ENCODE data around the gene SERPINA1.
"Not testable (repeated sequence)": the region's sequence is repeated elsewhere in the genome, so short reads cannot be mapped to it uniquely, and the experiment has no call there.

Gene SERPINA1

DNA sequence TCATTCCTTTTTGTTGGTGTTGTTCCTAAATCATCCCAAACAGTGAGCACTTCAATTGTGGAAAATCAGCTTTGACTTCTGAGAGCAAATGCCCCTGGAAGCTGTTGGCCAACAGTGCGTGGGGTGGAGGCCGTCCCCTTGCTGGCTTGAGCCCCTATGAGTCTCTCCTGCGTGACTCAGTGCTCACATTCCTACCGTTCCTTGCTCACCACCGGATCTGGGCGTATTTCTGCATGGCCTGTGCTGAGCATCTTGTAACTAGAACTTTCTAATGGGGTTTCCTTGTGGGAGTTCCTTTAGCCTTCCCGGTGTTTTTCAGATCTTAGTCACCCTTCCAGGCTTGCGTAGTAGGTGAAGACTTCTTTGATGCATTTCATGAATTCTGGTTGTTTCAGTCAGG lies 14.7 kb downstream of the SERPINA1 start:
- peak; percentile 94 for DNase-seq
- Histone ChIP-seq H3K4me3 (ENCODE audit: low read depth, low read length) (no peak overlapping the region), H3K36me3 (replicated peaks) (no peaks in the 10 kb centered on the region), H3K27ac (peak overlapping the region; percentile 33), H3K27me3 (replicated peaks) (no peaks in the 10 kb centered on the region)
- TF ChIP-seq, protein P1, sequence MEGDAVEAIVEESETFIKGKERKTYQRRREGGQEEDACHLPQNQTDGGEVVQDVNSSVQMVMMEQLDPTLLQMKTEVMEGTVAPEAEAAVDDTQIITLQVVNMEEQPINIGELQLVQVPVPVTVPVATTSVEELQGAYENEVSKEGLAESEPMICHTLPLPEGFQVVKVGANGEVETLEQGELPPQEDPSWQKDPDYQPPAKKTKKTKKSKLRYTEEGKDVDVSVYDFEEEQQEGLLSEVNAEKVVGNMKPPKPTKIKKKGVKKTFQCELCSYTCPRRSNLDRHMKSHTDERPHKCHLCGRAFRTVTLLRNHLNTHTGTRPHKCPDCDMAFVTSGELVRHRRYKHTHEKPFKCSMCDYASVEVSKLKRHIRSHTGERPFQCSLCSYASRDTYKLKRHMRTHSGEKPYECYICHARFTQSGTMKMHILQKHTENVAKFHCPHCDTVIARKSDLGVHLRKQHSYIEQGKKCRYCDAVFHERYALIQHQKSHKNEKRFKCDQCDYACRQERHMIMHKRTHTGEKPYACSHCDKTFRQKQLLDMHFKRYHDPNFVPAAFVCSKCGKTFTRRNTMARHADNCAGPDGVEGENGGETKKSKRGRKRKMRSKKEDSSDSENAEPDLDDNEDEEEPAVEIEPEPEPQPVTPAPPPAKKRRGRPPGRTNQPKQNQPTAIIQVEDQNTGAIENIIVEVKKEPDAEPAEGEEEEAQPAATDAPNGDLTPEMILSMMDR (IDR thresholded peaks at IDR 0.05; ENCODE audit: low read depth, low read length, missing control alignments), result no peak
- in situ Hi-C loops (cut with HindIII; ENCODE audit: low pct_ligation_motif_present, low sequenced_read_pairs), result no loop called here

DNA sequence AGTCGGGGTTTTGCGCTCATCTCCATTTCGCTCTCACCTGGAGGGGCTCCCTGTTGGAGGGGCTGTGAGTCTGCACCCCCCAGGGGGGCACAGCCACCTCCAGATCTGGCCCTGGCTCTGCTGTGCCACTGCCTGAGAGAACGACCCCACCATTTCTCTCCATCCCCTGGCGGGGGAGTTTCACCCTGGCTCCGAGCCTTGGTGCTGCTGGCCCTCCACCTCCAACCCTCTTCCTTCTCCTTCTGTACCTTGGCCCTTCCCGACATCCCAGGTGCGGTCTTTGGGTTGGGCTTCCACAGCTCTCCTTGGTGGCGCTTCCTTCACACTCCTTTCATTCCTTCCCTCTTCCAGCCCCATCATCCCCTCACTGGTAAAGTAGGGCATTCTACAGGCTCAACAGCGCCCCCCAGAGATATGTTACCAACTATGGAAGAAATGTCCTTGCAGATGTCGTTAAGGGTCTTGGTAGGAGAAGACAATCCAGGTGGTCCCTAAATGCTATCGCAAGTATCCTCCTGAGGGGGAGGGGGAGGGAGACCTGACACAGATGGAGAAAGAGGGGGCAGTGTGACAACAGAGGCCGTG lies 16.3 kb downstream of the SERPINA1 start:
- TF ChIP-seq, protein P1 (IDR thresholded peaks at IDR 0.05; ENCODE audit: low read depth, low read length, missing control alignments), result peak; percentile 25
- in situ Hi-C loops (cut with HindIII; ENCODE audit: low pct_ligation_motif_present, low sequenced_read_pairs), result no loop called here
- H3K27ac ChIP-seq, result no peak overlapping the region
- no peaks in the 10 kb centered on the region for H3K27me3 ChIP-seq (replicated peaks)
- no peak for DNase-seq
- no peaks in the 10 kb centered on the region for H3K36me3 ChIP-seq (replicated peaks)
- H3K4me3 ChIP-seq (ENCODE audit: low read depth, low read length), result no peak overlapping the region

DNA sequence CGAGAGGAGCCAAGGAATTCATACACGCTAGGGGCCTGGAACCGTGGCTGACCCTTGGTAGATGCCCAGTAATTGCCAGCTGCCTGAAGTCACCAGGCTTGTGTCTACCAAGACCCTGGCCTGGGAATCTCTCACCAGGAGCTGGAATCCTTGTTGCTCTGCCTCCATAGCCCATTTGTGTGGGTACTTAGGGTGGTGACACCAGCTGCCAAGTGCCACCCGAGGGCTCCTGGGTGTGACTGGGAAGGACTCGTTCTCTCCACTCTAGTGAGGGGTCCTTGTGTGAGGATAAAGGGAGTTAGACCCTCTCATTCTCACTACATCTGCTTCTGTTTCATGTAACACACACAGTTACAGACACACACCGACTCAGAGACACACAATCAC lies 17.9 kb downstream of the SERPINA1 start:
- DNase-seq, result no peak
- in situ Hi-C loops (cut with HindIII; ENCODE audit: low pct_ligation_motif_present, low sequenced_read_pairs), result no loop called here
- TF ChIP-seq, protein P1 (IDR thresholded peaks at IDR 0.05; ENCODE audit: low read depth, low read length, missing control alignments), result no peak

DNA sequence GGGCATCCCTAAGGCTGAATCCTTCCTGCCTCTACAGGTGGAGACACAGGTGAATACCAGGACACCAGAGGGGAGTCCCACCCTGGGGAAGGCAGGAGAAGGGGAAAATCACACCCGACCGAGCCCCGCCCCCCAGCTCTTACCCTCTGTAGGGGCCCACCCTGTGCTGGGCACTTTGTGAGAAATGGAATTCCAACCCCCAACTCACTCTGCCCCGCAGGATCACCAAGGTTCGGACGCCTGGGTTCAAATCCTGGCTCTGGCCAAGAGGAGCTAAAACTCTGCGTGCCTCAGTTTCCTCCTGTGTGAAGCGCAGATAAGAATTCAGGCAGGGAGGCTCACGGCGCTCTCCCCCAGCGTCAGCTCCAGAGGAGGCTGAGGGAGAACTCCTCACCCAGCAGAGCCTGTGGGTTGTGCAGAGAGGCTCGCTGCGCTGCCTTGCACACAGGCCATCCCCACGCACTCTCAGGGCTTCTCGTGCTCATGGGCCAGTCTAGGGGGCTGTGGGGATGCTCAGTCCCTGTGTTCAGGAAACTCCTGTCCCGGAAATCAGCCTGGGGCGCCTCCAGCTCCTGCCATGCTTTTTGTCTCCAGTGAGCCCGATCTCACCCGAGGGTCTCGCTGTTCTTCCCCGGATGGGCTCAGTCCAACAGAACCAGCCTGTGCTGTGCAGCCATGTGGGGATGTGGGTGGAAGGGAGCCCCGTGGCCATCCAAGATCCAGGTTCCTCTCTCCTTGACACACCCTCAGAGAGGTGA lies 18.5 kb downstream of the SERPINA1 start:
- H3K4me3 ChIP-seq (ENCODE audit: low read depth, low read length); H3K27me3 ChIP-seq (replicated peaks); H3K36me3 ChIP-seq (replicated peaks); DNase-seq; H3K27ac ChIP-seq; in situ Hi-C loops (cut with HindIII; ENCODE audit: low pct_ligation_motif_present, low sequenced_read_pairs): not testable (repeated sequence)

More for the DNA sequence above, 17.9 kb downstream of the SERPINA1 start:
- Histone ChIP-seq H3K36me3 (replicated peaks) (no peaks in the 10 kb centered on the region), H3K27me3 (replicated peaks) (no peaks in the 10 kb centered on the region), H3K27ac (no peak overlapping the region), H3K4me3 (ENCODE audit: low read depth, low read length) (no peak overlapping the region)

DNA sequence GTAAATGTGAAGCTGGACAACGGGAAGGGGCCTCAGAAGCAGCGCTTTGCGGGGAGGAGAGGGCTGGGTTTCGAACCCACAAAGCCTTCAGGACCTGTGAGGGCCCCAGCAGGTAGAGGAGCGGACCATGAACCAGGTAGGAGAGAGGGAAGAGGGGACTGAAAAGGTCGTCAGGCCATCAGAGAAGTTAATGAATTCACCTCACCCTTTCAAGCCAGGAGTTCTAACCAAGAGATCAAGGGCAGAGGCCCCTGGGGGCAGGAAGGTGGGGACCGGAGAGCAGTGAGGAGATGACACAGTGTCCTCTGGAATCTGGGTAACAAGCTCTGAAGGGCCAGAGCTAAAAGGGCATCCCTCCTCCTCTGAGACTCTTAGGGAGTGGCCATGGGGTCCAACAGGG lies 19.4 kb downstream of the SERPINA1 start:
- Histone ChIP-seq H3K4me3 (ENCODE audit: low read depth, low read length) (no peak overlapping the region), H3K36me3 (replicated peaks) (no peaks in the 10 kb centered on the region), H3K27me3 (replicated peaks) (no peaks in the 10 kb centered on the region), H3K27ac (no peak overlapping the region)
- in situ Hi-C loops (cut with HindIII; ENCODE audit: low pct_ligation_motif_present, low sequenced_read_pairs), result no loop called here
- TF ChIP-seq, protein P1 (IDR thresholded peaks at IDR 0.05; ENCODE audit: low read depth, low read length, missing control alignments), result no peak
- DNase-seq, result no peak

DNA sequence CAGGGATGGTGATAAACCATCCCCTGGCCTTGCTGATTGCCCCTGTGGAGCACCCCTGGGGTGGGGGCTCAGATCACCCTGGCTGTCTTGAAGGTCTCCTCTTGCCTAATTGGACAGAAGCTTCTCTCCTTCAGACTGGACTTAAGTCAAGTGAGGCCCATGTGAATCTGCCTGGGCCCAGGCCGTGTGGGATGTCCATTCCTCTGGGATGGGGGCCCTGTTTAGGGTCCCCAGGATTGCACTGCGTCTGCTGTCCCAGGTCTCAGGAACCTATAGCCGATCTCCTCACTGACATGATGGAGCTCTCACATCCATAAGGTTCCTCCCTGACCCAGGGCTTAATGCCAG lies 20.2 kb downstream of the SERPINA1 start:
- in situ Hi-C loops (cut with HindIII; ENCODE audit: low pct_ligation_motif_present, low sequenced_read_pairs), result no loop called here
- TF ChIP-seq, protein P1 (IDR thresholded peaks at IDR 0.05; ENCODE audit: low read depth, low read length, missing control alignments), result no peak

More for the DNA sequence above, 20.2 kb downstream of the SERPINA1 start:
- H3K27ac ChIP-seq, result no peak overlapping the region
- H3K36me3 ChIP-seq (replicated peaks), result no peaks in the 10 kb centered on the region
- H3K4me3 ChIP-seq (ENCODE audit: low read depth, low read length), result no peak overlapping the region
- DNase-seq, result no peak
- H3K27me3 ChIP-seq (replicated peaks), result no peaks in the 10 kb centered on the region
